GM19193 (cell line): ENCODE data around the gene ART1.

Experiments used
- POLR2A ChIP-seq: IDR thresholded peaks from 4 replicates; pipeline ENCODE4 v1.6.1; 2011; ENCODE audit not compliant: insufficient read depth, insufficient read length; ENCODE audit errors: extremely low read depth

ART1 gene

GRCh38 chr11:3623767-3624458 is 21.0 kb upstream of the ART1 start:
- no peak for TF ChIP-seq POLR2A

- no peak for TF ChIP-seq POLR2A
These were observed 18.5 kb upstream of the ART1 start for GRCh38 chr11:3626250-3626960.

- TF ChIP-seq POLR2A, result no peak
These were observed 17.6 kb upstream of the ART1 start for GRCh38 chr11:3627291-3627690.

- no peak for TF ChIP-seq POLR2A
These were observed 13.6 kb upstream of the ART1 start for GRCh38 chr11:3631331-3631730.

GRCh38 chr11:3632070-3632660 is 12.8 kb upstream of the ART1 start:
- no peak for TF ChIP-seq POLR2A

GRCh38 chr11:3635641-3636375 is 9.1 kb upstream of the ART1 start:
- TF ChIP-seq POLR2A, result no peak

- no peak for TF ChIP-seq POLR2A
These were observed 7.7 kb upstream of the ART1 start for GRCh38 chr11:3637201-3637600.

GRCh38 chr11:3638513-3638912 is 6.4 kb upstream of the ART1 start:
- TF ChIP-seq POLR2A, result no peak

GRCh38 chr11:3639841-3640240 is 5.1 kb upstream of the ART1 start:
- no peak for TF ChIP-seq POLR2A

GRCh38 chr11:3641191-3641590 is 3.7 kb upstream of the ART1 start:
- no peak for TF ChIP-seq POLR2A

- TF ChIP-seq POLR2A, result no peak
These were observed 3.2 kb upstream of the ART1 start, which contains the start of gene ART5 for GRCh38 chr11:3641701-3642070. Gene ART5 (minus strand): TSS chr11:3641992. CDS start chr11:3641862, 130 bp downstream.

GRCh38 chr11:3642071-3642951 is 2.6 kb upstream of the ART1 start:
- no peak for TF ChIP-seq POLR2A

- no peak for TF ChIP-seq POLR2A
These were observed 624 bp downstream of the ART1 start for GRCh38 chr11:3645552-3645951.

GRCh38 chr11:3655547-3655946 is 10.6 kb downstream of the ART1 start:
- no peak for TF ChIP-seq POLR2A
